Measurements from ENCODE around the gene CDC25A. TPM values are rescaled to one million over a fixed set of nuclear protein-coding genes. Genes with fewer than 3 reads are reported as not detected.

The CDC25A gene
- total and polyA plus RNA-seq, 2 of the 13 experiments (the other 11 are each of a cell fraction or from before 2014, with no cell fraction given) = 7.9 to 45.4 TPM

DNA sequence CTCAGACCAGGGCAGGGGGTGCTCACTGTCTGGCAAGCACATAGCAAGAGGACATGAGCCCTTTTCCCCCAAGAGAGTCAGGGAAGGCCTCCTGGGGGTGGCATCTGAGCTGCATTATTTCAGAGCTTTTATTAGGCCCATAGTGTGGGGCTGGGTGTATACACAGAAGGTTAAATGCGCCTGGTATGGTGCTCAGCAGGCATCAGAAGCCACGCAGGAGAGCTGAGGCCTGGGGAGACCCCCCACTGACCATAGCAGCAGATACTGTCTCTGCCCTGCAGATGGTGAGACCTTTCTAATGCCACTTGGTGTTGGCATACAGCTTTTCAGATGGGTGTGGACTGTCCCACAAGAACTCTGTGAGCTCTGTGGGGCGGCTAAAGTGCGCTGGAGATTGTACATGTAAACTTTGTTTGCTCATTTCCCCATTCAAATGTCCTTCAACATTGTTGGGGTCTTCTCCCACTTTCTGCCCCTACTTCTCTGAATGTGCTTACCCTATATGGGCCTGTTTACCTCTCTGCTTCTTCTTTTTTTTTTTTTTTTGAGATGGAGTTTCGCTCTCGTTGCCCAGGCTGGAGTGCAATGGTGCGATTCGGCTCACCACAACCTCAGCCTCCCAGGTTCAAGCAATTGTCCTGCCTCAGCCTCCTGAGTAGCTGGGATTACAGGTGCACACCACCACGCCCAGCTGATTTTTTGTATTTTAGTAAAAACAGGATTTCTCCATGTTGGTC lies 62.2 kb downstream of the CDC25A start (continued):
- TF ChIP-seq ZNF318 (CRISPR knock-in tag; IDR thresholded peaks at IDR 0.05) = no peak

- POLR2A ChIA-PET = interaction anchor here (0.7 to 1.9 kb wide), 2 partner anchors 15 to 610 kb away, joined by 4 read pairs; no protein-coding TSS in a partner anchor
- Histone ChIP-seq H3K36me3 (replicated peaks in 1 of 2; ENCODE audit: control insufficient read depth in 1 of 2, insufficient read depth in 2 of 2, low read length in 2 of 2) (no peaks in the 10 kb centered on the region), H3K27ac (ENCODE audit: extremely low read length, insufficient read depth, low read length) (no peak overlapping the region), H3K9me3 (ENCODE audit: low read length) (no peaks in the 10 kb centered on the region), H3K79me2 (ENCODE audit: insufficient read depth, low read length) (no peaks in the 10 kb centered on the region), H3K27me3 (ENCODE audit: control insufficient read depth in 1 of 2, insufficient read depth in 2 of 2, low read length in 2 of 2) (peaks cover 0 to 4% of the 10 kb centered on the region in 2 experiments; a peak in 1 of 5 replicates), H3K4me2 (ENCODE audit: low read depth, low read length) (peak overlapping the region; percentile 4; the same call in 1 of the 2 replicates), H4K20me1 (ENCODE audit: insufficient read depth, low read length) (no peaks in the 10 kb centered on the region), H3K4me1 (ENCODE audit: insufficient read depth, low read length) (peaks cover 42% of the 10 kb centered on the region), H2AFZ (ENCODE audit: low read length) (no peak overlapping the region), H3K9ac (ENCODE audit: insufficient read depth, low read depth, low read length) (no peak overlapping the region), H3K4me3 (replicated peaks in 1 of 3; ENCODE audit: insufficient read depth in 1 of 3, low read depth in 2 of 3, low read length in 3 of 3) (no peak overlapping the region)
- intact Hi-C loops (cut with micrococcal nuclease; ENCODE audit: unreplicated experiment) = no loop called here
- TF ChIP-seq ZNF275 (CRISPR knock-in tag; IDR thresholded peaks at IDR 0.05; ENCODE audit: borderline replicate concordance) (0 out of 2 replicates have a peak, but pooled peaks have one; percentile 26), ZNF317 (CRISPR knock-in tag; IDR thresholded peaks at IDR 0.05) (no peak)
- DNase-seq (ENCODE audit: low spot score) (no peak), ATAC-seq (peak; percentile 46), FAIRE-seq (no peak)
- BruUV-seq (replicated peaks) = no TSS peak
- CTCF ChIA-PET (ENCODE audit: low intra/inter-chr PET ratio, low total read pairs) = no interaction called here
- WGBS (ENCODE audit: low lambda C conversion rate) = 25% methylated on average over 8 of the region's 8 CpGs
- in situ Hi-C loops (cut with HindIII; ENCODE audit: extremely low pct_ligation_motif_present, low pct_unique_long_range_greater_than_20kb) = no loop called here
Measured at GRCh38 chr3:48125013-48125705, 63.1 kb downstream of the CDC25A start.
